Rectal smooth muscle tissue (tissue), 1 donor: ENCODE data around the gene FAM89B.

Experiments used
- H3K27ac ChIP-seq: one replicate; pipeline ENCODE4 v1.7.0; 2013; ENCODE audit warnings: low read depth, low read length, inconsistent platforms
- H3K27me3 ChIP-seq: one replicate; pipeline ENCODE4 v1.7.0; 2013; ENCODE audit warnings: low read length; ENCODE audit not compliant: control insufficient read depth, insufficient read depth
- H3K36me3 ChIP-seq: one replicate; pipeline ENCODE4 v1.7.0; 2013; ENCODE audit warnings: low read length; ENCODE audit not compliant: control insufficient read depth, insufficient read depth
- H3K4me1 ChIP-seq: one replicate; pipeline ENCODE4 v1.7.0; 2013; ENCODE audit warnings: low read length; ENCODE audit not compliant: control insufficient read depth, insufficient read depth
- H3K4me3 ChIP-seq: one replicate; pipeline ENCODE4 v1.7.0; 2013; ENCODE audit warnings: low read length
- H3K9ac ChIP-seq: one replicate; pipeline ENCODE4 v1.7.0; 2013; ENCODE audit warnings: low read length

Gene FAM89B

GRCh38 chr11:65611028-65611757 lies 38.9 kb downstream of the FAM89B start:
- Histone ChIP-seq H3K9ac (no peak overlapping the region), H3K4me3 (peak overlapping the region; percentile 5)

DNA sequence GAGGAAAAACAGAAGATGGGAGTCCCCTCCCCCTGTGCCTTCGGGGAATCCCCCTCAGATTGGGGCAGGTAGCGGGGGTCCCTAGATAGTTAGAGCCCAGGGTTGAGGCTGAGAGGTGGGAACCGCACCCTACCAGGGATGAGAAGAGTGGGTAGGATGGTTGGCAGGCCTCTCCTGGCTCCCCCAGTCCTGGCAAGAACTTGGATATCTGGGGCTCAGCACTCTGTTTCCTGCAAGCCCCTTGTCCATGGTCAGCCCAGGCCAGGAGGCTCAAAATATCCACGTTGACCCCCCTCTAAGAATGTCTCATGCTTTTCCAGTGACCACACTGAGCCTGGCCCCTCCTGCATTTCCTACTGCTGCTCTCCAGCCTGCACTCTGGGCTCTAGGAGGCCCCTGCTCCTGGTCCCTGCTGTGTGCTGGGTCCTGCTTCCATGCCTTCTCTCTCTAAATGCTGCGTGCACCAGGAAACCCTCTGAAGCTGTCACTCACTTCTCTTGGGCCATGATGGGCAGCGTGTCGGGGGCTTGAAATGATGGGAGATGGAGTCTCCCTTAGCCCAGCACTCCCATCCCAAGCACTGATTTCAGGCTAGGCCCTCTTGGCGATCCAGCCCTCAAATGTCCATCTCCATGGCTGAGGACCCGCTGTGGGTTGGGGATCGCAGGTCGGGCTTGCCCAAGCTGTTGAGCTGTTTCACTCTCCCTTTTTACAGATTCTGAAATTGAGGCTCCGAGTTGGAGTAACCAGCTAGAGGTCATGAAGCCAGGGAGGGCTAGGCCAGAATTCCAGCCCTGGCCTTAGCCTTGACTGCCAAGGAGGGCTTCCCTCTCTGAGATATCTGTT lies 39.6 kb downstream of the FAM89B start:
- H3K36me3 ChIP-seq: peaks cover 13% of the 10 kb centered on the region

More at GRCh38 chr11:65611028-65611757, 38.9 kb downstream of the FAM89B start:
- H3K27ac ChIP-seq: peak overlapping the region; percentile 55
- peaks cover 12% of the 10 kb centered on the region for H3K4me1 ChIP-seq
- H3K36me3 ChIP-seq: peaks cover 13% of the 10 kb centered on the region
- H3K27me3 ChIP-seq: no peaks in the 10 kb centered on the region

DNA sequence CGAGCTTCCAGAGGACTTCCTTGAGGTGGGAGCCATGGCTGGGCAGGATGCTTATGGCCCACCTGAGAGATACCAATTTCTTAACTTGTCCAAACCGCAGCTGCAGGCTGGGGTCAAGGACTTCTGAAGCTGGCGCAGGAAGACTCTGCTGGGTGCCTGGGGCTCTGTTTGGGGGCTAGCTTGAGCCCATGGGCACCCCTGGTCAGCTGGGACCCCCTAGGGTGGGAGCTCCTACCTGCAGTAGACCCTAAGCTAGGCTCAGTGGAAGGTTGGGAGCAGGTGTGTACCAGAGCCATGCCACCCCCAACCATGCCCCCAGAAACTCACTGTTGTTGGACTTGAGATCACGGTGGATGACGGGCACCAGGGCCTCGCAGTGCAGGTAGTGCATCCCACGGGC lies 40.4 kb downstream of the FAM89B start:
- no peak overlapping the region for H3K9ac ChIP-seq
- H3K27me3 ChIP-seq: no peaks in the 10 kb centered on the region
- peaks cover 18% of the 10 kb centered on the region for H3K4me1 ChIP-seq
- H3K27ac ChIP-seq: peak overlapping the region; percentile 92
- peaks cover 18% of the 10 kb centered on the region for H3K36me3 ChIP-seq
- peak overlapping the region; percentile 96 for H3K4me3 ChIP-seq

More for the DNA sequence above, 39.6 kb downstream of the FAM89B start:
- Histone ChIP-seq H3K27ac (peak overlapping the region; percentile 21), H3K27me3 (no peaks in the 10 kb centered on the region), H3K4me1 (peaks cover 20% of the 10 kb centered on the region), H3K9ac (no peak overlapping the region), H3K4me3 (peak overlapping the region; percentile 96)

DNA sequence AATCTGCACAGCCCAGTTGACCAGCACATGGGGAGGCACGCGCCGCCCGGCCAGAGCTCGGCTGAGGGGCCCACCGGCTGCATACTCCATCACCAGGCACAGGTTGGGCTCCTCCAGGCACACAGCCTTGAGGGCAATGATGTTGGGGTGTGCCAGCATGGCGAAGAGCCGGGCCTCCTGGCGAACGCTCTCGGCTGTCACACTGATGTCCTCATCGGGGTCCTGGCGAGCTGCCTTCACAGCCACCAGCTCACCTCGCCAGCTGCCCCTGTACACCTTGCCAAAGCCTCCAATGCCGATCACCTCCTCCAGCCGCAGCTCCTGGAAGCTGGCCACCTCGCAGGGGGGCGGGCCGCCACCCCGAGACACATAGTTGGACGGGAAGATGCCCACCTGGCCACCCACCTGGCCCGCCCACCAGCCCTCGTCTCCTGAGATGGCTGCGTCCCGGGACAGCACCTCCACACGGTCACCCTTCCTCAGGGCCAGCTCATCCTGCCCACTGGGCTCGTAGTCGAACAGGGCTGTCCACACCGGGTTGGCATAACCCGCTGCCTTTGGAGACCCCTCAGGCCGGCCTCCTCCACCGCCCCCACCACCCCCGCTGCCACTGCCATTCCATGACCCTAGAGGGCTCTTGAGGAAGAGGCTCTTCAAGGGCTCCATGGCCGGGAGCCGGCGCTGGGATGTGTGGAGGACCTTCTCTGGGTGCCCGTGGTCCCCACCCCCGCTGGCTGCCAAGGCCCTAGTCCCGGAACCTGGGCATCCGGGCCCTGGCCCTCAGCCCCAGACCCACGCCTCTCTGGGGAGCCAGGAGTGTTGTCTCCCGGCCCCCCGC lies 41.0 kb downstream of the FAM89B start:
- H3K9ac ChIP-seq: peak overlapping the region; percentile 64
- H3K27ac ChIP-seq: peak overlapping the region; percentile 92
- H3K27me3 ChIP-seq: no peaks in the 10 kb centered on the region
- peaks cover 15% of the 10 kb centered on the region for H3K4me1 ChIP-seq
- peaks cover 16% of the 10 kb centered on the region for H3K36me3 ChIP-seq
- H3K4me3 ChIP-seq: peak overlapping the region; percentile 96

GRCh38 chr11:65615229-65615949 lies 43.1 kb downstream of the FAM89B start, which contains the start of gene PCNX3:
Gene PCNX3, plus strand, starts transcription at chr11:65615776. Its CDS starts 536 bp downstream, at chr11:65616312.
- Histone ChIP-seq H3K27me3 (no peaks in the 10 kb centered on the region), H3K36me3 (peaks cover 33% of the 10 kb centered on the region), H3K27ac (peak within 1 kb of the TSS; percentile 92), H3K9ac (peak within 1 kb of the TSS; percentile 89), H3K4me3 (peak within 1 kb of the TSS; percentile 96), H3K4me1 (peaks cover 15% of the 10 kb centered on the region)

- Histone ChIP-seq H3K4me3 (peak overlapping the region; percentile 71), H3K27ac (peak overlapping the region; percentile 92), H3K9ac (peak overlapping the region; percentile 60), H3K36me3 (peaks cover 39% of the 10 kb centered on the region), H3K27me3 (no peaks in the 10 kb centered on the region), H3K4me1 (peaks cover 15% of the 10 kb centered on the region)
These were observed 43.7 kb downstream of the FAM89B start for GRCh38 chr11:65615950-65616574.

DNA sequence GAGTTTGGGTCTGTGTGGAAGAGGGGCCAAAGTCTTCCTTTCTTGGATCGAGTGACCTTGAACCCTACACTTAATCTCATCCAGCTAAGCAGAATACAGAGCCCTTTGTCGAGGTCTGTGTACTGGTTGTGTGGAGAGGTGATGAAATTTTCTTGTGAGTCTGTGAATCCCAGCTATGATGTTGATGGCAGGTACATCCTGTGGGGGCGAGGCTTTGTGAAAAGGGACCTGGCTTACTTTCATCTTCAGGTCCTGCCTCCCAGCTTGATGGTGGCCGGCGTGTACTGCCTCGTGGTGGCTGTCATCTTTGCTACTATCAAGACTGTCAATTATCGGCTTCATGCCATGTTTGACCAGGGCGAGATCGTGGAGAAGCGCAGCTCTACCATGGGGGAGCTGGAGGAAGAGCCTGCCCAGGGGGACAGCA lies 44.2 kb downstream of the FAM89B start:
- Histone ChIP-seq H3K36me3 (peaks cover 39% of the 10 kb centered on the region), H3K9ac (peak overlapping the region; percentile 40), H3K27ac (peak overlapping the region; percentile 92), H3K27me3 (no peaks in the 10 kb centered on the region), H3K4me1 (peaks cover 15% of the 10 kb centered on the region), H3K4me3 (peak overlapping the region; percentile 71)

- H3K9ac ChIP-seq: no peak overlapping the region
- H3K36me3 ChIP-seq: peaks cover 42% of the 10 kb centered on the region
- H3K27ac ChIP-seq: no peak overlapping the region
- peaks cover 15% of the 10 kb centered on the region for H3K4me1 ChIP-seq
- no peaks in the 10 kb centered on the region for H3K27me3 ChIP-seq
- peak overlapping the region; percentile 71 for H3K4me3 ChIP-seq
These were observed 45.0 kb downstream of the FAM89B start for GRCh38 chr11:65617136-65617850.

DNA sequence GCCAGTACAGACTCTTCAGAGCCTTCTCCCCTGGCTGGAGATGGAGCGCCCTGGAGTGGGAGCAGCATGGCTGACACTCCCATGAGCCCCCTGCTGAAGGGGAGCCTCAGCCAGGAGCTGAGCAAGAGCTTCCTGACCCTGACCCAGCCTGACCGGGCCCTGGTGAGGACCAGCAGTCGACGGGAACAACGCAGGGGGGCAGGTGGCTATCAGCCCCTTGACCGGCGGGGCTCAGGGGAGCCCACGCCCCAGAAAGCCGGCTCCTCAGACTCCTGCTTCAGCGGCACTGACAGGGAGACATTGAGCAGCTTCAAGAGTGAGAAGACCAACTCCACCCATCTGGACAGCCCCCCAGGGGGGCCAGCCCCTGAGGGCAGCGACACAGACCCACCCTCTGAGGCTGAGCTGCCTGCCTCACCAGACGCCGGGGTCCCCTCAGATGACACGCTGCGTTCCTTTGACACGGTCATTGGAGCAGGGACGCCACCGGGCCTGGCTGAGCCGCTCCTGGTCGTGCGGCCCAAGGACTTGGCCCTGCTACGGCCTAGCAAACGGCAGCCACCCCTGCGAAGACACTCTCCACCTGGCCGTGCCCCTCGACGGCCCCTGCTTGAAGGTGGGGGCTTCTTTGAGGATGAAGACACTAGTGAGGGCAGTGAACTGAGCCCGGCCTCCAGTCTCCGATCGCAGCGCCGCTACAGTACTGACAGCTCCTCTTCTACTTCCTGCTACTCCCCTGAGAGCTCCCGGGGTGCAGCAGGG lies 45.8 kb downstream of the FAM89B start:
- Histone ChIP-seq H3K36me3 (peaks cover 40% of the 10 kb centered on the region), H3K27me3 (no peaks in the 10 kb centered on the region), H3K9ac (no peak overlapping the region), H3K4me3 (no peak overlapping the region), H3K27ac (no peak overlapping the region), H3K4me1 (peaks cover 9% of the 10 kb centered on the region)

GRCh38 chr11:65618763-65619162 lies 46.4 kb downstream of the FAM89B start:
- no peak overlapping the region for H3K27ac ChIP-seq
- H3K4me1 ChIP-seq: peaks cover 9% of the 10 kb centered on the region
- H3K36me3 ChIP-seq: peaks cover 40% of the 10 kb centered on the region
- no peaks in the 10 kb centered on the region for H3K27me3 ChIP-seq
- no peak overlapping the region for H3K4me3 ChIP-seq
- no peak overlapping the region for H3K9ac ChIP-seq
